C4-2B (cell line): ENCODE results near the gene LRP3.

ENCODE experiments used
- H3K27ac ChIP-seq: fragments of 450-650 bp; 2 replicates; pipeline ENCODE4 v1.5.1; 2017
- CTCF ChIP-seq: fragments of 450-650 bp; conservative IDR thresholded peaks from 2 replicates; pipeline ENCODE4 v1.5.1; 2017; ENCODE audit warnings: mild to moderate bottlenecking
- ZFX ChIP-seq: fragments of 450-650 bp; IDR thresholded peaks from 2 replicates; pipeline ENCODE4 v1.6.1; 2017

The LRP3 gene

GRCh38 chr19:33252971-33253370 lies 58.8 kb downstream of the LRP3 start:
- TF ChIP-seq ZFX (no peak), CTCF (no peak)
- H3K27ac ChIP-seq = no peak overlapping the region

GRCh38 chr19:33254245-33254824 lies 60.2 kb downstream of the LRP3 start:
- no peak overlapping the region for H3K27ac ChIP-seq
- no peak for TF ChIP-seq ZFX
- no peak for TF ChIP-seq CTCF

GRCh38 chr19:33255781-33256180 lies 61.7 kb downstream of the LRP3 start:
- no peak overlapping the region for H3K27ac ChIP-seq
- TF ChIP-seq CTCF (no peak), ZFX (no peak)

- TF ChIP-seq ZFX = no peak
- no peak for TF ChIP-seq CTCF
- H3K27ac ChIP-seq = no peak overlapping the region
Observed at GRCh38 chr19:33256261-33256660, 62.1 kb downstream of the LRP3 start.

- TF ChIP-seq ZFX = no peak
- no peak for TF ChIP-seq CTCF
- no peak overlapping the region for H3K27ac ChIP-seq
Observed at GRCh38 chr19:33257828-33258227, 63.7 kb downstream of the LRP3 start.
